GM12892 (cell line): ENCODE data around the gene FRMD7.

Experiments used
- POLR2A ChIP-seq: IDR thresholded peaks from 2 replicates; pipeline ENCODE4 v1.6.1; 2011; ENCODE audit warnings: low read depth, low read length, control low read depth
- POLR2AphosphoS5 ChIP-seq: IDR thresholded peaks from 2 replicates; pipeline ENCODE4 v1.6.1; 2011; ENCODE audit warnings: low read depth, low read length, control low read depth

DNA sequence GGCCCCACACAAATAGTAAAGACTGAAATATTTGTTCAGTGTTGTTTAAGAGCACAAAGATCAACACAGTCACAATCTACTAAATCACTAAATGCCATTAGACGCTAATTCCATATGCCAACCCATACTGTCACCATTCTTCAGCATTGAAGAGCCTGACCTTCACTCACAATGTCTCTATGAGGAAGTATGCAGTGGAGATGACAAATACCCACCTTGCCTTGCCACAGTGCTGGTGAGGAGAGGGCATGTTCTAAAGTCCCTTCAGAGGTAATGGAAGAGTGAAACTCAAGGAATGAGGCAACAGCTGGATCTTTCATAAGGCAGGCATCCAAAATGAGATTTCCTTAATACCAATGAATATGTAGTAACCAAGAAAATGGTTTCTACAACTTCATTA, 50.4 kb downstream of the FRMD7 start:
- no peak for TF ChIP-seq POLR2A
- TF ChIP-seq POLR2AphosphoS5 = no peak
